K562 (cell line): ENCODE results near the gene ZNF442. TPM values are rescaled to one million over a fixed set of nuclear protein-coding genes. Genes with fewer than 3 reads are reported as not detected.
A peak's percentile ranks its signal among the peaks of the same experiment; 100 is the strongest.

Experiments used
- ATAC-seq: fragments of 200-7000 bp; cut with Tn5 transposase; 3 replicates; pipeline ENCODE4 v1.9.1; 2020; ENCODE audit warnings: moderate library complexity
- BruUV-seq: library from RNA; stranded (reverse); fragments of 400-500 nt; replicated peaks from 2 replicates; lab custom pipeline; 2021; lab: Mats Ljungman, UMichigan
- CTCF ChIA-PET: fragments of 300-600 bp; formaldehyde crosslinking; extraction: SDS; loops from one replicate; lab custom pipeline; 2021; ENCODE audit warnings: low intra/inter-chr PET ratio; lab: Yijun Ruan, JAX
- POLR2A ChIA-PET: fragments of 300-600, 350-650 bp; sonication (Branson Sonifier 250); formaldehyde crosslinking; extraction: SDS; loops from one replicate; lab custom pipeline; 2021; ENCODE audit warnings: antibody characterized with exemption, inconsistent platforms; lab: Yijun Ruan, JAX
- DNase-seq, 4 experiments: peaks; one replicate each; pipeline versions ENCODE4 v3.0.0 to v3.0.0-alpha.2; 2011 to 2018; ENCODE audit warnings: low spot score in 3 of 4, mixed read lengths in 3 of 4; ENCODE audit errors: extremely low read depth in 1 of 4
- FAIRE-seq: peaks from 2 replicates; lab custom pipeline; 2011; peaks lifted over from hg19 to GRCh38; lab: Jason Lieb, UNC
- H2AFZ ChIP-seq: 2 replicates; pipeline ENCODE4 v1.6.0; 2011; ENCODE audit warnings: low read depth, low read length, control low read depth, inconsistent platforms
- H3K27ac ChIP-seq: fragments of 200-600 bp; 3 replicates; pipeline ENCODE4 v1.8.0; 2011; ENCODE audit warnings: low read depth, mild to moderate bottlenecking, control low read depth, inconsistent platforms, low read length, moderate library complexity, mixed read lengths; ENCODE audit errors: extremely low read depth
- H3K27me3 ChIP-seq, 2 experiments: fragments of 300-600 bp in 1 of 2; 2 replicates in 1 of 2; 3 replicates in 1 of 2; pipeline versions ENCODE4 v1.6.0 to v1.8.0; 2011; ENCODE audit warnings: inconsistent platforms in 2 of 2, low read length in 2 of 2, mild to moderate bottlenecking in 1 of 2, mixed read lengths in 1 of 2, moderate library complexity in 1 of 2; ENCODE audit not compliant: control insufficient read depth in 2 of 2, insufficient read depth in 2 of 2
- H3K36me3 ChIP-seq: fragments of 300-600 bp; 3 replicates; pipeline ENCODE4 v1.8.0; 2011; ENCODE audit warnings: mild to moderate bottlenecking, low read length, inconsistent platforms; ENCODE audit not compliant: control insufficient read depth, insufficient read depth
- H3K4me1 ChIP-seq, 2 experiments: fragments of 200-600 bp in 1 of 2; replicated peaks in 1 of 2; 2 replicates in 1 of 2; 3 replicates in 1 of 2; pipeline versions ENCODE4 v1.5.1 to v1.8.0; 2011; ENCODE audit warnings: inconsistent platforms in 2 of 2, low read length in 2 of 2, mild to moderate bottlenecking in 1 of 2, mixed read lengths in 1 of 2, moderate library complexity in 1 of 2; ENCODE audit not compliant: control insufficient read depth in 2 of 2, insufficient read depth in 2 of 2
- H3K4me2 ChIP-seq: 2 replicates; pipeline ENCODE4 v1.6.1; 2011; ENCODE audit warnings: low read length, control low read depth, inconsistent platforms, mixed read lengths; ENCODE audit not compliant: insufficient read depth
- H3K4me3 ChIP-seq: fragments of 200-600 bp; sonication (generic), shearing (Covaris generic); 2 replicates; pipeline ENCODE4 v1.5.1; 2016; ENCODE audit warnings: control low read depth, inconsistent platforms
- H3K79me2 ChIP-seq: fragments of 200-600 bp; 3 replicates; pipeline ENCODE4 v1.8.0; 2011; ENCODE audit warnings: low read length, inconsistent platforms; ENCODE audit not compliant: control insufficient read depth, insufficient read depth
- H3K9ac ChIP-seq, 2 experiments: 2 replicates each; pipeline versions ENCODE4 v1.6.0 to v1.6.1; 2011; ENCODE audit warnings: low read depth in 2 of 2, low read length in 2 of 2, control low read depth in 1 of 2, inconsistent platforms in 1 of 2, mild to moderate bottlenecking in 1 of 2, mixed read lengths in 1 of 2; ENCODE audit not compliant: insufficient read depth in 1 of 2
- H3K9me1 ChIP-seq: one replicate; pipeline ENCODE4 v1.6.0; 2011; ENCODE audit warnings: inconsistent platforms, mild to moderate bottlenecking, low read length, moderate library complexity; ENCODE audit not compliant: control insufficient read depth, insufficient read depth
- H3K9me3 ChIP-seq: replicated peaks from 2 replicates; pipeline ENCODE4 v1.5.1; 2011; ENCODE audit warnings: low read depth, low read length, inconsistent platforms; ENCODE audit not compliant: control insufficient read depth, insufficient read depth
- H4K20me1 ChIP-seq: replicated peaks from 2 replicates; pipeline ENCODE4 v1.6.1; 2011; ENCODE audit warnings: low read length, inconsistent platforms, mixed read lengths; ENCODE audit not compliant: control insufficient read depth, insufficient read depth
- ASH1L ChIP-seq: fragments of 450-650 bp; IDR thresholded peaks from 2 replicates; pipeline ENCODE4 v1.6.1; 2018; ENCODE audit warnings: borderline replicate concordance, mild to moderate bottlenecking, low read depth; ENCODE audit not compliant: partially characterized antibody
- BRCA1 ChIP-seq, 2 experiments: fragments of 450-650 bp in 1 of 2; sonication (generic) in 1 of 2; formaldehyde crosslinking in 1 of 2; IDR thresholded peaks; 2 replicates each; pipeline versions ENCODE4 v1.5.0 to v1.6.1; 2017 to 2020; ENCODE audit warnings: mild to moderate bottlenecking in 1 of 2, missing genetic modification reagents in 1 of 2
- CBX5 ChIP-seq: IDR thresholded peaks from 2 replicates; pipeline ENCODE4 v1.6.1; 2014; ENCODE audit warnings: low read depth, borderline replicate concordance
- CHCHD3 ChIP-seq: fragments of 250-450 bp; sonication (Bioruptor Pico); IDR thresholded peaks from 2 replicates; pipeline ENCODE4 v2.1.2; 2022; ENCODE audit warnings: mild to moderate bottlenecking
- HLTF ChIP-seq: fragments of 450-650 bp; IDR thresholded peaks from 2 replicates; pipeline ENCODE4 v1.6.1; 2016
- POLR2AphosphoS5 ChIP-seq: IDR thresholded peaks from 2 replicates; pipeline ENCODE4 v1.6.1; 2011; ENCODE audit warnings: mild to moderate bottlenecking, low read depth, low read length, moderate library complexity; ENCODE audit not compliant: control insufficient read depth, insufficient read depth
- POLR2G ChIP-seq: fragments of 200-400 bp; formaldehyde crosslinking; IDR thresholded peaks from 2 replicates; pipeline ENCODE4 v1.6.1; 2017; ENCODE audit warnings: low read depth, mild to moderate bottlenecking, antibody characterized with exemption, low read length, moderate library complexity
- RAD21 ChIP-seq, 2 experiments: fragments of 250-450 bp in 1 of 2; fragments of 450-650 bp in 1 of 2; sonication (Bioruptor Pico) in 1 of 2; formaldehyde crosslinking in 1 of 2; IDR thresholded peaks in 1 of 2; conservative IDR thresholded peaks in 1 of 2; 2 replicates each; pipeline versions ENCODE4 v1.4.0 to v1.8.0; 2020 to 2022; ENCODE audit warnings: mild to moderate bottlenecking in 2 of 2, moderate library complexity in 1 of 2
- RBM34 ChIP-seq: fragments of 200-400 bp; formaldehyde crosslinking; IDR thresholded peaks from 2 replicates; pipeline ENCODE4 v1.6.1; 2018; ENCODE audit warnings: low read length, borderline replicate concordance; ENCODE audit not compliant: insufficient read depth
- RFX1 ChIP-seq: fragments of 450-650 bp; IDR thresholded peaks from 2 replicates; pipeline ENCODE4 v1.6.1; 2016; ENCODE audit warnings: mild to moderate bottlenecking, moderate library complexity
- ZNF644 ChIP-seq: fragments of 200-800 bp; sonication (Bioruptor generic); IDR thresholded peaks from 2 replicates; pipeline ENCODE4 v1.6.1; 2016; ENCODE audit warnings: low read depth, missing genetic modification characterization, missing compliant biosample characterization
- WGBS: fragments of 100-300 bp; shearing (Covaris generic); methylation state at CpG from one replicate; pipeline ENCODE4 v1.1.6; 2016; ENCODE audit warnings: low coverage, mixed read lengths; ENCODE audit not compliant: insufficient coverage; ENCODE audit errors: missing lambda C conversion rate; 5-methylcytosine and 5-hydroxymethylcytosine counted together
- in situ Hi-C: fragments of 300-500 bp; cut with MboI; formaldehyde crosslinking; loops from 4 replicates; pipeline ENCODE4 v1.15.0; 2018; ENCODE audit warnings: inconsistent platforms, mixed read lengths
- intact Hi-C: fragments of 100-400 bp; cut with micrococcal nuclease; formaldehyde crosslinking; loops from 2 replicates; pipeline ENCODE4 v1.14.2; 2022
- polyA plus RNA-seq, 8 experiments: library from polyadenylated mRNA; depleted of rRNA in 4 of 8; stranded (reverse) in 5 of 8; unstranded in 3 of 8; fragments of >200 nt; fragmentation: Nextera tagmentation in 2 of 8; fragmentation: Illumina TruSeq in 1 of 8; extraction: Ambion mirVana in 2 of 8; extraction: Trizol in 1 of 8; gene quantifications; 2 replicates each; pipeline versions ENCODE4 v1.2.1 to v1.2.3, GENCODE V29; 2011 to 2014; ENCODE audit warnings: inconsistent platforms in 1 of 8, missing spikeins in 1 of 8
- total RNA-seq, 7 experiments: library from RNA; depleted of rRNA in 6 of 7; stranded (reverse); fragments of >200 nt in 6 of 7; fragmentation: Illumina TruSeq in 2 of 7; extraction: Trizol in 2 of 7; gene quantifications; 2 replicates each; pipeline versions ENCODE4 v1.2.1 to v1.2.3, GENCODE V29; 2011 to 2021; ENCODE audit warnings: low replicate concordance in 1 of 7
- TF ChIP-seq, protein P1 (sequence below), 2 experiments: fragments of 450-650 bp; formaldehyde crosslinking in 1 of 2; IDR thresholded peaks; 2 replicates each; pipeline versions ENCODE4 v1.4.0 to v1.6.1; 2014 to 2020; ENCODE audit warnings: mild to moderate bottlenecking in 2 of 2, borderline replicate concordance in 1 of 2, low read depth in 1 of 2

Gene ZNF442
- total and polyA plus RNA-seq, 9 of the 15 experiments (the other 6 are each of a cell fraction or from before 2014, with no cell fraction given) = 1.7 to 7.0 (median 4.1) TPM

DNA sequence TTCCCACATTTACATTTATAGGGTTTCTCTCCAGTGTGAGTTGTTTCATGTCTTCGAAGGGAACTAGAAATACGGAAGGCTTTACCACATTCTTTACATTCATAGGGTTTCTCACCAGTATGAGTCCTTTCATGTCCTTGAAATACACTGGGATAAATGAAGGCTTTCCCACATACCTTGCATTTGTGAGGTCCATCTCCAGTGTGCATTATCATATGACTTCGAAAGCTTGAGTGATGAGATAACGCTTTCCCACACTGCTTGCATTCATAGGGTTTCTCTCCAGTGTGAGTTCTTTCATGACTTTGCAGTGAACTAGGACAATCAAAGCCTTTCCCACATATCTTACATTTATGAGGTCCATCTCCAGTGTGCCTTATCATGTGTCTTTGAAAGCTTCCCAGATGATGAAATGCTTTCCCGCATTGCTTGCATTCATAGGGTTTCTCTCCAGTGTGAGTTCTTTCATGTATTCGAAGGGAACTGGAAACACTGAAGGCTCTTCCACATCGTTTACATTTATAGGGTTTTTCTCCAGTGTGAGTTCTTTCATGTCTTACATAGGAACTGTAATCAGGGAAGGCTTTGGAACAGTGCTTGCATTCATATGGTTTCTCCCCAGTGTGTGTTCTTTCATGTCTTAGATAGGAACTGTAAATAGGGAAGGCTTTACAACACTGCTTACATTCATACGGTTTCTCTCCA, 15.1 kb downstream of the ZNF442 start (continued):
- TF ChIP-seq POLR2AphosphoS5 = no peak

DNA sequence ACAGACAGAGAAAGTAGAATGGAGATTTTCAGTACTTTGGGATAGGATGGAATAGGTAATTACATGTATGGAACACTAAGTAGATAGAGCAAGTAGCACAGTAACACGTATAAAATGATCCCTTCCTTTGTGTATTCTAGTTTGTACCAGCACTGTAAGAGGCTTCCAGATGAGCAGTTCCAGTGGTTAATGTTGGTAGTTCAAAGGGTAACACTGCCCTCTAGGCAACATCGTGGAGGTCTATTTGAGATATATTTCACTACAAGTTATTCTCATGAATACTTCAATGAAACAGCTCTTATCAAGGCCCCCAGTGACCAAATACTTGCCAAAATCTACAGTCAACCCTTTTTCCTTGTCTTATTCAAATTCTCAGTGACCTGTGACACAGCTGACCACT, 18.6 kb downstream of the ZNF442 start:
- no TSS peak for BruUV-seq
- H4K20me1 ChIP-seq = no peaks in the 10 kb centered on the region
- peaks cover 19% of the 10 kb centered on the region for H3K9me3 ChIP-seq
- H3K4me2 ChIP-seq = no peak overlapping the region
- DNase-seq = no peak
- H3K27me3 ChIP-seq = no peaks in the 10 kb centered on the region
- H2AFZ ChIP-seq = no peak overlapping the region
- peaks cover 18% of the 10 kb centered on the region for H3K36me3 ChIP-seq
- no peaks in the 10 kb centered on the region for H3K9me1 ChIP-seq
- H3K27ac ChIP-seq = no peak overlapping the region
- intact Hi-C loops (no loop called here), in situ Hi-C loops (no loop called here)
- no peak overlapping the region for H3K4me3 ChIP-seq
- H3K79me2 ChIP-seq = no peaks in the 10 kb centered on the region
- CTCF ChIA-PET = interaction anchor here (0.7 kb wide), 1 partner anchor 221 kb away, joined by 3 read pairs; no protein-coding TSS in a partner anchor
- no peak overlapping the region for H3K9ac ChIP-seq
- ATAC-seq = no peak
- WGBS = 7% methylated on average over 2 of the region's 2 CpGs
- POLR2A ChIA-PET = interaction anchor here (0.6 kb wide), 1 partner anchor 223 kb away, joined by 3 read pairs; no protein-coding TSS in a partner anchor
- no peak for FAIRE-seq
- no peaks in the 10 kb centered on the region for H3K4me1 ChIP-seq
- TF ChIP-seq BRCA1 (IDR thresholded peaks at IDR 0.05) (no peak), BRCA1 (CRISPR knock-in tag; IDR thresholded peaks at IDR 0.05) (no peak), RFX1 (no peak), CBX5 (no peak), CHCHD3 (CRISPR knock-in tag) (no peak), HLTF (no peak), ZNF644 (tag) (no peak), RBM34 (no peak), ASH1L (no peak), POLR2G (no peak), RAD21 (CRISPR knock-in tag; conservative IDR thresholded peaks at IDR 0.05 in 1 of 2, IDR thresholded peaks at IDR 0.05 in 1 of 2) (peak in 1 of 2 experiments; percentile 38; a peak in 2 of 4 replicates)
- TF ChIP-seq, protein P1, sequence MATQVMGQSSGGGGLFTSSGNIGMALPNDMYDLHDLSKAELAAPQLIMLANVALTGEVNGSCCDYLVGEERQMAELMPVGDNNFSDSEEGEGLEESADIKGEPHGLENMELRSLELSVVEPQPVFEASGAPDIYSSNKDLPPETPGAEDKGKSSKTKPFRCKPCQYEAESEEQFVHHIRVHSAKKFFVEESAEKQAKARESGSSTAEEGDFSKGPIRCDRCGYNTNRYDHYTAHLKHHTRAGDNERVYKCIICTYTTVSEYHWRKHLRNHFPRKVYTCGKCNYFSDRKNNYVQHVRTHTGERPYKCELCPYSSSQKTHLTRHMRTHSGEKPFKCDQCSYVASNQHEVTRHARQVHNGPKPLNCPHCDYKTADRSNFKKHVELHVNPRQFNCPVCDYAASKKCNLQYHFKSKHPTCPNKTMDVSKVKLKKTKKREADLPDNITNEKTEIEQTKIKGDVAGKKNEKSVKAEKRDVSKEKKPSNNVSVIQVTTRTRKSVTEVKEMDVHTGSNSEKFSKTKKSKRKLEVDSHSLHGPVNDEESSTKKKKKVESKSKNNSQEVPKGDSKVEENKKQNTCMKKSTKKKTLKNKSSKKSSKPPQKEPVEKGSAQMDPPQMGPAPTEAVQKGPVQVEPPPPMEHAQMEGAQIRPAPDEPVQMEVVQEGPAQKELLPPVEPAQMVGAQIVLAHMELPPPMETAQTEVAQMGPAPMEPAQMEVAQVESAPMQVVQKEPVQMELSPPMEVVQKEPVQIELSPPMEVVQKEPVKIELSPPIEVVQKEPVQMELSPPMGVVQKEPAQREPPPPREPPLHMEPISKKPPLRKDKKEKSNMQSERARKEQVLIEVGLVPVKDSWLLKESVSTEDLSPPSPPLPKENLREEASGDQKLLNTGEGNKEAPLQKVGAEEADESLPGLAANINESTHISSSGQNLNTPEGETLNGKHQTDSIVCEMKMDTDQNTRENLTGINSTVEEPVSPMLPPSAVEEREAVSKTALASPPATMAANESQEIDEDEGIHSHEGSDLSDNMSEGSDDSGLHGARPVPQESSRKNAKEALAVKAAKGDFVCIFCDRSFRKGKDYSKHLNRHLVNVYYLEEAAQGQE (IDR thresholded peaks at IDR 0.05; ENCODE audit: borderline replicate concordance) = peak; percentile 53; the same call in 1 of the 2 replicates
- TF ChIP-seq, protein P1 (CRISPR knock-in tag; IDR thresholded peaks at IDR 0.05; ENCODE audit: low read depth) = no peak
